ENCODE results near the gene UBE2H. TPM values are rescaled to one million over a fixed set of nuclear protein-coding genes. Genes with fewer than 3 reads are reported as not detected.
A peak's percentile ranks its signal among the peaks of the same experiment; 100 is the strongest.
"Not testable (repeated sequence)": the region's sequence is repeated elsewhere in the genome, so short reads cannot be mapped to it uniquely, and the experiment has no call there.

UBE2H gene
- total RNA-seq, 4 donors from 2014 or later: 31.0 to 131 (median 53.3) TPM

GRCh38 chr7:129896568-129897382 lies 56.0 kb downstream of the UBE2H start:
- intact Hi-C loops (cut with DNase I; ENCODE audit: low total_unique reads): no loop called here
- no peaks in the 10 kb centered on the region for H3K9me3 ChIP-seq
- no peak overlapping the region for H3K27ac ChIP-seq
- no peak for DNase-seq
- H3K27me3 ChIP-seq: no peaks in the 10 kb centered on the region
- peaks cover 0 to 16% (median 3%) of the 10 kb centered on the region in 4 donors for H3K4me1 ChIP-seq
- H3K4me3 ChIP-seq: no peak overlapping the region
- no peak for TF ChIP-seq EP300 (IDR thresholded peaks at IDR 0.05; ENCODE audit: low read depth)
- no peak for TF ChIP-seq POLR2A (IDR thresholded peaks at IDR 0.05)
- TF ChIP-seq, protein P1, sequence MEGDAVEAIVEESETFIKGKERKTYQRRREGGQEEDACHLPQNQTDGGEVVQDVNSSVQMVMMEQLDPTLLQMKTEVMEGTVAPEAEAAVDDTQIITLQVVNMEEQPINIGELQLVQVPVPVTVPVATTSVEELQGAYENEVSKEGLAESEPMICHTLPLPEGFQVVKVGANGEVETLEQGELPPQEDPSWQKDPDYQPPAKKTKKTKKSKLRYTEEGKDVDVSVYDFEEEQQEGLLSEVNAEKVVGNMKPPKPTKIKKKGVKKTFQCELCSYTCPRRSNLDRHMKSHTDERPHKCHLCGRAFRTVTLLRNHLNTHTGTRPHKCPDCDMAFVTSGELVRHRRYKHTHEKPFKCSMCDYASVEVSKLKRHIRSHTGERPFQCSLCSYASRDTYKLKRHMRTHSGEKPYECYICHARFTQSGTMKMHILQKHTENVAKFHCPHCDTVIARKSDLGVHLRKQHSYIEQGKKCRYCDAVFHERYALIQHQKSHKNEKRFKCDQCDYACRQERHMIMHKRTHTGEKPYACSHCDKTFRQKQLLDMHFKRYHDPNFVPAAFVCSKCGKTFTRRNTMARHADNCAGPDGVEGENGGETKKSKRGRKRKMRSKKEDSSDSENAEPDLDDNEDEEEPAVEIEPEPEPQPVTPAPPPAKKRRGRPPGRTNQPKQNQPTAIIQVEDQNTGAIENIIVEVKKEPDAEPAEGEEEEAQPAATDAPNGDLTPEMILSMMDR (IDR thresholded peaks at IDR 0.05): no peak
- TF ChIP-seq POLR2AphosphoS5 (IDR thresholded peaks at IDR 0.05): no peak
- 85 to 89% methylated on average over 4 to 6 of the region's 6 CpGs for WGBS, 2 donors (ENCODE audit: low coverage in 1 of 2)
- in situ Hi-C loops (cut with MboI; ENCODE audit: low pct_ligation_motif_present in 1 of 4, low pct_unique_long_range_greater_than_20kb in 1 of 4, low sequenced_read_pairs in 3 of 4): no loop called here
- H3K36me3 ChIP-seq: peaks cover 0 to 6% (median 0%) of the 10 kb centered on the region in 4 donors

DNA sequence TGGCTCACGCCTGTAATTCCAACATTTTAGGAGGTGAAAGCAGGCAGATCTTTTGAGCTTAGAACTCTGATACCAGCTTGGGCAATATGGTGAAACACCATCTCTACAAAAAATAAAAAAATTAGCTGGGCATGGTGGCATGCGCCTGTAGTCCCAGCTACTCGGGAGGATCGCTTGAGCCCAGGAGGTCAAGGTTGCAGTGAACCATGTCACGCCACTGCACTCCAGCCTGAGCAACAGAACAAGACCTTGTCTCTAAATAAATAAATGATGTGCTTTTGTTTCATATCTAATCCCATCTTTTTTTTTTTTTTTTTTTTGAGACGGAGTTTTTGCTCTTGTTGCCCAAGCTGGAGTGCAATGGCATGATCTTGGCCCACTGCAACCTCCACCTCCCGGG lies 58.6 kb downstream of the UBE2H start:
- intact Hi-C loops (cut with DNase I; ENCODE audit: low total_unique reads); H3K4me3 ChIP-seq; in situ Hi-C loops (cut with MboI; ENCODE audit: low pct_ligation_motif_present in 1 of 4, low pct_unique_long_range_greater_than_20kb in 1 of 4, low sequenced_read_pairs in 3 of 4); H3K9me3 ChIP-seq; DNase-seq; H3K27me3 ChIP-seq; H3K36me3 ChIP-seq; H3K27ac ChIP-seq: not testable (repeated sequence)
- 91 to 95% methylated on average over 4 to 7 of the region's 7 CpGs for WGBS, 2 donors (ENCODE audit: low coverage in 1 of 2)
- peaks cover 3 to 20% (median 5%) of the 10 kb centered on the region in 4 donors for H3K4me1 ChIP-seq

- WGBS, 2 donors (ENCODE audit: low coverage in 1 of 2): 90 to 98% methylated on average over 9 of the region's 9 CpGs
- H3K4me1 ChIP-seq: peaks cover 0 to 16% (median 4%) of the 10 kb centered on the region in 4 donors
- H3K27me3 ChIP-seq: no peaks in the 10 kb centered on the region
- no peaks in the 10 kb centered on the region for H3K36me3 ChIP-seq
- DNase-seq: no peak
- peak overlapping the region in 3 of 4 donors; percentile 22 to 51 (median 38) for H3K27ac ChIP-seq
- intact Hi-C loops (cut with DNase I; ENCODE audit: low total_unique reads) (no loop called here), in situ Hi-C loops (cut with MboI; ENCODE audit: low pct_ligation_motif_present in 1 of 4, low pct_unique_long_range_greater_than_20kb in 1 of 4, low sequenced_read_pairs in 3 of 4) (no loop called here)
- TF ChIP-seq POLR2AphosphoS5 (IDR thresholded peaks at IDR 0.05) (no peak), EP300 (IDR thresholded peaks at IDR 0.05; ENCODE audit: low read depth) (no peak), POLR2A (IDR thresholded peaks at IDR 0.05) (no peak)
- TF ChIP-seq, protein P1 (IDR thresholded peaks at IDR 0.05): no peak
- no peak overlapping the region for H3K4me3 ChIP-seq
- H3K9me3 ChIP-seq: no peaks in the 10 kb centered on the region
Measured at GRCh38 chr7:129890090-129890489, 62.7 kb downstream of the UBE2H start.

GRCh38 chr7:129889133-129889844 lies 63.5 kb downstream of the UBE2H start:
- intact Hi-C loops (cut with DNase I; ENCODE audit: low total_unique reads) (no loop called here), in situ Hi-C loops (cut with MboI; ENCODE audit: low pct_ligation_motif_present in 1 of 4, low pct_unique_long_range_greater_than_20kb in 1 of 4, low sequenced_read_pairs in 3 of 4) (no loop called here)
- TF ChIP-seq POLR2A (IDR thresholded peaks at IDR 0.05) (no peak), EP300 (IDR thresholded peaks at IDR 0.05; ENCODE audit: low read depth) (no peak), POLR2AphosphoS5 (IDR thresholded peaks at IDR 0.05) (peak in 1 of 3 donors; percentile 46)
- no peaks in the 10 kb centered on the region for H3K27me3 ChIP-seq
- no peak overlapping the region for H3K4me3 ChIP-seq
- peak overlapping the region in 3 of 4 donors; percentile 22 to 51 (median 38) for H3K27ac ChIP-seq
- H3K36me3 ChIP-seq: no peaks in the 10 kb centered on the region
- peaks cover 0 to 16% (median 4%) of the 10 kb centered on the region in 4 donors for H3K4me1 ChIP-seq
- DNase-seq: no peak
- no peaks in the 10 kb centered on the region for H3K9me3 ChIP-seq
- 52 to 73% methylated on average over 3 to 5 of the region's 5 CpGs for WGBS, 2 donors (ENCODE audit: low coverage in 1 of 2)

DNA sequence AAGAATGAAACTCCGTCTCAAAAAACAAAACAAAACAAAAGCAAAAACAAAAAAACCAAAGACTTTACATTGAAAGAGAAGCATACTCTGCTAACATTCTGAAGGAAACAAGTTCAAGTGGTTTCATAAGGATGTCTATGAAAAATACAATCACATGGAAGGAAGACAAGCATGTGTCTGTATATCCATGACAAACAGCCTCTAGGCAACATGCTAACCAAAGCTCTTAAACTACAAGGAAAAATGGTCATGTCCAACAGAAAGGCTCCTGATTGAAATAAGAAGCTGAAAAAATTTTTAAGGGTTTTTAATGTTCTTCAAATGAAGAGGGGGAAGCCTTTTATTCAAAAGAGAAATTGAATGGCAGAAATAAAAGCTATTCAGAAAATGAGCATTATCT lies 64.9 kb downstream of the UBE2H start:
- Histone ChIP-seq H3K4me3 (no peak overlapping the region), H3K4me1 (peaks cover 0 to 11% (median 4%) of the 10 kb centered on the region in 4 donors), H3K27me3 (no peaks in the 10 kb centered on the region), H3K9me3 (no peaks in the 10 kb centered on the region), H3K27ac (no peak overlapping the region), H3K36me3 (no peaks in the 10 kb centered on the region)
- in situ Hi-C loops (cut with MboI; ENCODE audit: low pct_ligation_motif_present in 1 of 4, low pct_unique_long_range_greater_than_20kb in 1 of 4, low sequenced_read_pairs in 3 of 4): no loop called here
- intact Hi-C loops (cut with DNase I; ENCODE audit: low total_unique reads): no loop called here
- no peak for DNase-seq
- TF ChIP-seq EP300 (IDR thresholded peaks at IDR 0.05; ENCODE audit: low read depth) (no peak), POLR2A (IDR thresholded peaks at IDR 0.05) (no peak), POLR2AphosphoS5 (IDR thresholded peaks at IDR 0.05) (no peak)
- TF ChIP-seq, protein P1 (IDR thresholded peaks at IDR 0.05): no peak
- 80 to 93% methylated on average over 1 of the region's 1 CpG for WGBS, 2 donors (ENCODE audit: low coverage in 1 of 2)
